WTC11 (cell line): ENCODE measurements around the gene CACNG5. TPM values are rescaled to one million over a fixed set of nuclear protein-coding genes. Genes with fewer than 3 reads are reported as not detected.

Source experiments
- ATAC-seq: fragments of 200-7000 bp; cut with Tn5 transposase; 2 replicates; pipeline ENCODE4 v1.10.0; 2021; ENCODE audit warnings: mild to moderate bottlenecking, moderate library complexity
- CTCF ChIA-PET: fragments of 300-600 bp; sonication (Branson Sonifier 250); formaldehyde crosslinking; loops from one replicate; lab custom pipeline; 2021; ENCODE audit warnings: antibody characterized with exemption; lab: Charles Lee
- POLR2A ChIA-PET: fragments of 350-600 bp; sonication (Branson Sonifier 250); formaldehyde crosslinking; loops from one replicate; lab custom pipeline; 2021; ENCODE audit warnings: antibody characterized with exemption; lab: Charles Lee
- DNase-seq: peaks from one replicate; pipeline ENCODE4 v3.0.0; 2021; ENCODE audit warnings: low spot score
- H3K27ac Mint-ChIP-seq: 2 replicates; pipeline ENCODE4 v1.8.0; 2021; ENCODE audit warnings: mixed read lengths
- H3K27me3 Mint-ChIP-seq: 2 replicates; pipeline ENCODE4 v1.8.0; 2021; ENCODE audit warnings: low read depth, mild to moderate bottlenecking, moderate library complexity, mixed read lengths
- H3K36me3 Mint-ChIP-seq: 2 replicates; pipeline ENCODE4 v1.8.0; 2021; ENCODE audit warnings: mixed read lengths
- H3K4me1 Mint-ChIP-seq: 2 replicates; pipeline ENCODE4 v1.8.0; 2022; ENCODE audit warnings: mixed read lengths
- H3K4me3 Mint-ChIP-seq: 2 replicates; pipeline ENCODE4 v1.8.0; 2021; ENCODE audit warnings: mild to moderate bottlenecking, moderate library complexity, mixed read lengths
- H3K9me3 Mint-ChIP-seq: 2 replicates; pipeline ENCODE4 v1.8.0; 2021; ENCODE audit warnings: mixed read lengths
- ATF1 ChIP-seq: sonication (generic); formaldehyde crosslinking; IDR thresholded peaks from 2 replicates; pipeline ENCODE4 v1.8.1; 2023; ENCODE audit warnings: mild to moderate bottlenecking, moderate library complexity, missing genetic modification reagents
- ATF2 ChIP-seq: sonication (generic); formaldehyde crosslinking; IDR thresholded peaks from 2 replicates; pipeline ENCODE4 v1.8.1; 2022; ENCODE audit warnings: low read depth, missing genetic modification reagents, borderline replicate concordance
- CBFB ChIP-seq: sonication (generic); formaldehyde crosslinking; IDR thresholded peaks from 2 replicates; pipeline ENCODE4 v1.8.1; 2022; ENCODE audit warnings: mild to moderate bottlenecking, low read depth, missing genetic modification reagents
- CTCF ChIP-seq: fragments of 200-600 bp; IDR thresholded peaks from 2 replicates; pipeline ENCODE4 v1.8.0; 2022; ENCODE audit warnings: antibody characterized with exemption
- GRHL2 ChIP-seq: fragments of 250-450 bp; sonication (Bioruptor Pico); IDR thresholded peaks from 2 replicates; pipeline ENCODE4 v1.8.0; 2022; ENCODE audit warnings: mild to moderate bottlenecking, moderate library complexity; ENCODE audit not compliant: insufficient replicate concordance, severe bottlenecking
- NFE2L1 ChIP-seq: sonication (generic); formaldehyde crosslinking; IDR thresholded peaks from 2 replicates; pipeline ENCODE4 v1.8.1; 2023; ENCODE audit warnings: missing genetic modification reagents
- SMAD4 ChIP-seq: sonication (generic); formaldehyde crosslinking; IDR thresholded peaks from 2 replicates; pipeline ENCODE4 v1.8.0; 2022; ENCODE audit warnings: mild to moderate bottlenecking, missing genetic modification reagents
- TCF7 ChIP-seq: sonication (generic); formaldehyde crosslinking; IDR thresholded peaks from 2 replicates; pipeline ENCODE4 v1.8.0; 2022; ENCODE audit warnings: mild to moderate bottlenecking, low read depth, missing genetic modification reagents, moderate library complexity
- TEAD4 ChIP-seq: sonication (generic); formaldehyde crosslinking; IDR thresholded peaks from 2 replicates; pipeline ENCODE4 v1.8.0; 2022; ENCODE audit warnings: mild to moderate bottlenecking, missing genetic modification reagents
- ZNF281 ChIP-seq: sonication (generic); formaldehyde crosslinking; IDR thresholded peaks from 2 replicates; pipeline ENCODE4 v1.8.0; 2023; ENCODE audit warnings: mild to moderate bottlenecking, missing genetic modification reagents
- ZNF317 ChIP-seq: sonication (generic); formaldehyde crosslinking; IDR thresholded peaks from 2 replicates; pipeline ENCODE4 v1.8.1; 2023; ENCODE audit warnings: low read depth, mild to moderate bottlenecking, moderate library complexity, missing genetic modification reagents, borderline replicate concordance
- ZNF671 ChIP-seq: fragments of 250-450 bp; sonication (Bioruptor Pico); IDR thresholded peaks from 2 replicates; pipeline ENCODE4 v1.8.0; 2021; ENCODE audit warnings: mild to moderate bottlenecking
- total RNA-seq: library from RNA; stranded (reverse); gene quantifications from 3 replicates; pipeline ENCODE4 v1.2.3, GENCODE V29; 2021
- TF ChIP-seq, protein P1 (sequence below): sonication (generic); formaldehyde crosslinking; IDR thresholded peaks from 2 replicates; pipeline ENCODE4 v1.8.0; 2022; ENCODE audit warnings: mild to moderate bottlenecking, missing genetic modification reagents
- TF ChIP-seq, protein P2 (sequence below): fragments of 250-450 bp; sonication (Bioruptor Pico); IDR thresholded peaks from 2 replicates; pipeline ENCODE4 v1.9.0; 2021; ENCODE audit warnings: mild to moderate bottlenecking
- TF ChIP-seq, protein P3 (sequence below): sonication (generic); formaldehyde crosslinking; IDR thresholded peaks from 2 replicates; pipeline ENCODE4 v1.8.0; 2022; ENCODE audit warnings: mild to moderate bottlenecking, missing genetic modification reagents
- TF ChIP-seq, protein P4 (sequence below): fragments of 250-450 bp; sonication (Bioruptor Pico); IDR thresholded peaks from 2 replicates; pipeline ENCODE4 v2.1.2; 2022; ENCODE audit warnings: mild to moderate bottlenecking, moderate library complexity

Gene CACNG5
- total RNA-seq, 1 experiment from 2014 or later, result 1.9 TPM

GRCh38 chr17:66904760-66905624 lies 70.1 kb downstream of the CACNG5 start:
- POLR2A ChIA-PET, result no interaction called here
- Mint-ChIP-seq H3K27me3 (peaks cover 8% of the 10 kb centered on the region; the same call in 1 of the 2 replicates), H3K27ac (no peak overlapping the region)
- TF ChIP-seq TEAD4 (CRISPR knock-in tag) (no peak), ZNF281 (no peak), ZNF317 (CRISPR knock-in tag) (no peak), CBFB (CRISPR knock-in tag) (no peak)
- TF ChIP-seq, protein P1, sequence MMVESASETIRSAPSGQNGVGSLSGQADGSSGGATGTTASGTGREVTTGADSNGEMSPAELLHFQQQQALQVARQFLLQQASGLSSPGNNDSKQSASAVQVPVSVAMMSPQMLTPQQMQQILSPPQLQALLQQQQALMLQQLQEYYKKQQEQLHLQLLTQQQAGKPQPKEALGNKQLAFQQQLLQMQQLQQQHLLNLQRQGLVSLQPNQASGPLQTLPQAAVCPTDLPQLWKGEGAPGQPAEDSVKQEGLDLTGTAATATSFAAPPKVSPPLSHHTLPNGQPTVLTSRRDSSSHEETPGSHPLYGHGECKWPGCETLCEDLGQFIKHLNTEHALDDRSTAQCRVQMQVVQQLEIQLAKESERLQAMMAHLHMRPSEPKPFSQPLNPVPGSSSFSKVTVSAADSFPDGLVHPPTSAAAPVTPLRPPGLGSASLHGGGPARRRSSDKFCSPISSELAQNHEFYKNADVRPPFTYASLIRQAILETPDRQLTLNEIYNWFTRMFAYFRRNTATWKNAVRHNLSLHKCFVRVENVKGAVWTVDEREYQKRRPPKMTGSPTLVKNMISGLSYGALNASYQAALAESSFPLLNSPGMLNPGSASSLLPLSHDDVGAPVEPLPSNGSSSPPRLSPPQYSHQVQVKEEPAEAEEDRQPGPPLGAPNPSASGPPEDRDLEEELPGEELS (CRISPR knock-in tag), result no peak
- TF ChIP-seq, protein P2, sequence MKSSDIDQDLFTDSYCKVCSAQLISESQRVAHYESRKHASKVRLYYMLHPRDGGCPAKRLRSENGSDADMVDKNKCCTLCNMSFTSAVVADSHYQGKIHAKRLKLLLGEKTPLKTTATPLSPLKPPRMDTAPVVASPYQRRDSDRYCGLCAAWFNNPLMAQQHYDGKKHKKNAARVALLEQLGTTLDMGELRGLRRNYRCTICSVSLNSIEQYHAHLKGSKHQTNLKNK (CRISPR knock-in tag), result no peak
- TF ChIP-seq, all 79 proteins: peak for 0
- no peak overlapping the region for H3K4me3 Mint-ChIP-seq
- H3K4me1 Mint-ChIP-seq, result no peaks in the 10 kb centered on the region
- DNase-seq (no peak), ATAC-seq (no peak)
- H3K9me3 Mint-ChIP-seq, result no peaks in the 10 kb centered on the region
- CTCF ChIA-PET, result interaction anchor here (0.7 to 2.9 kb wide), 9 partner anchors 11 to 182 kb away, joined by 3 to 18 read pairs (median 4); no protein-coding TSS in a partner anchor
- no peaks in the 10 kb centered on the region for H3K36me3 Mint-ChIP-seq

DNA sequence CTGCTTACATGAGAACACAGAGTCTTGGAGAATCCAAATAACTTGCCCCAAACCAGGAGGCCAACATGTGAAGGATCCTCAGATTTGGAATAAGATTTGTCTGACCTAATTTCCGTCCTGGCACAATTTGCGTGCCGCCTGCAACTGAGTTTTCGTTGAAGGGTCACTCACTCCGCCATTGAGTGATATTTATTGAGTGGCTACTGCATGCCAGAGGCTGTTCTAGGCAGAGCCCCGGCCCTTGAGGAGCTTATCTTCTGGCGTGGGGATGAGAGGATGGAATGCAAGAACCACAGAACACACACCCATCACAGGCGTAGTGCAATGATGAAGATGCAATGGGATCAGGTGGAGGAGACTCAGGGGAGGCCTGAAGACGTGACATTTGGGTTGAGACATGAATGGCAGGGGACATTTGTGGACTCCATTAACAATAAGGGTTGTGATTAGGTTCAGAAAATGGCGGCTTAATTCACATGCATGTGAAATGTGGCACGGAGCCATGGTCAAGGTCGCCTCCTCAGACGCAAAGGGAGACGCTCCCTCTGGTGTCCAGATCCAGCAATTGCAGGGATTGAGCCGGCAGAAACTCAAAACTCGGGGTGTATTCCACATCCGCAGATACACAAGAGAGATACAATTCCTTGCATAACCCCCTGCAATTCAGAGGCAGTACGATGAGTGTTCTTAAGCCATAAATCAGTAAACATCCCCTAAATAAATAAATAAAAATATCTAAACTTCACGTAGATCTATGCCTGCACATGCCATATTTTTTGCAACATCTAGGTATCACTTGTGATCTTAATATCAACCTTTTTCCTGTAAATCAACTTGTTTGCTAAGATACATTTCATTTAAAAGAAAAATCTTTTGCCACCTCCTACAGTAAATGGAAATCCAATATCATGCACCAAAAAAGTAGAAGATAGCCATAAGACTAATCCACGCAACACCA lies 71.7 kb downstream of the CACNG5 start:
- ATAC-seq, result peak; percentile 81
- H3K9me3 Mint-ChIP-seq, result no peaks in the 10 kb centered on the region
- TF ChIP-seq ATF1 (CRISPR knock-in tag), result 0 out of 2 replicates have a peak, but pooled peaks have one; percentile 24
- no peak for TF ChIP-seq SMAD4 (CRISPR knock-in tag)
- TF ChIP-seq CBFB (CRISPR knock-in tag), result no peak
- TF ChIP-seq GRHL2 (CRISPR knock-in tag), result no peak
- TF ChIP-seq ZNF671 (CRISPR knock-in tag), result 0 out of 2 replicates have a peak, but pooled peaks have one; percentile 45
- TF ChIP-seq CTCF, result peak; percentile 86
- TF ChIP-seq, protein P3, sequence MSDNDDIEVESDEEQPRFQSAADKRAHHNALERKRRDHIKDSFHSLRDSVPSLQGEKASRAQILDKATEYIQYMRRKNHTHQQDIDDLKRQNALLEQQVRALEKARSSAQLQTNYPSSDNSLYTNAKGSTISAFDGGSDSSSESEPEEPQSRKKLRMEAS, result peak; percentile 81; the same call in 1 of the 2 replicates
- no peak for TF ChIP-seq TCF7 (CRISPR knock-in tag)
- no peak for TF ChIP-seq ATF2 (CRISPR knock-in tag)
- TF ChIP-seq NFE2L1, result no peak
- TF ChIP-seq, protein P4, sequence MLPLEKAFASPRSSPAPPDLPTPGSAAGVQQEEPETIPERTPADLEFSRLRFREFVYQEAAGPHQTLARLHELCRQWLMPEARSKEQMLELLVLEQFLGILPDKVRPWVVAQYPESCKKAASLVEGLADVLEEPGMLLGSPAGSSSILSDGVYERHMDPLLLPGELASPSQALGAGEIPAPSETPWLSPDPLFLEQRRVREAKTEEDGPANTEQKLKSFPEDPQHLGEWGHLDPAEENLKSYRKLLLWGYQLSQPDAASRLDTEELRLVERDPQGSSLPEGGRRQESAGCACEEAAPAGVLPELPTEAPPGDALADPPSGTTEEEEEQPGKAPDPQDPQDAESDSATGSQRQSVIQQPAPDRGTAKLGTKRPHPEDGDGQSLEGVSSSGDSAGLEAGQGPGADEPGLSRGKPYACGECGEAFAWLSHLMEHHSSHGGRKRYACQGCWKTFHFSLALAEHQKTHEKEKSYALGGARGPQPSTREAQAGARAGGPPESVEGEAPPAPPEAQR (CRISPR knock-in tag), result no peak
- TF ChIP-seq, all 79 proteins: peak for 4
- DNase-seq, result peak; percentile 81
- POLR2A ChIA-PET, result no interaction called here
- Mint-ChIP-seq H3K27me3 (peaks cover 8% of the 10 kb centered on the region; the same call in 1 of the 2 replicates), H3K27ac (no peak overlapping the region), H3K4me1 (no peaks in the 10 kb centered on the region), H3K36me3 (no peaks in the 10 kb centered on the region), H3K4me3 (no peak overlapping the region)
- CTCF ChIA-PET, result interaction anchor here (0.6 to 2.9 kb wide), 8 partner anchors 9 to 192 kb away, joined by 3 to 18 read pairs (median 4); no protein-coding TSS in a partner anchor
